ENCODE results near the gene NFKBIE. TPM values are rescaled to one million over a fixed set of nuclear protein-coding genes. Genes with fewer than 3 reads are reported as not detected.

The NFKBIE gene
- total and polyA plus RNA-seq, 2 of the 13 experiments (the other 11 are each of a cell fraction or from before 2014, with no cell fraction given), result 6.7 to 14.5 TPM

DNA sequence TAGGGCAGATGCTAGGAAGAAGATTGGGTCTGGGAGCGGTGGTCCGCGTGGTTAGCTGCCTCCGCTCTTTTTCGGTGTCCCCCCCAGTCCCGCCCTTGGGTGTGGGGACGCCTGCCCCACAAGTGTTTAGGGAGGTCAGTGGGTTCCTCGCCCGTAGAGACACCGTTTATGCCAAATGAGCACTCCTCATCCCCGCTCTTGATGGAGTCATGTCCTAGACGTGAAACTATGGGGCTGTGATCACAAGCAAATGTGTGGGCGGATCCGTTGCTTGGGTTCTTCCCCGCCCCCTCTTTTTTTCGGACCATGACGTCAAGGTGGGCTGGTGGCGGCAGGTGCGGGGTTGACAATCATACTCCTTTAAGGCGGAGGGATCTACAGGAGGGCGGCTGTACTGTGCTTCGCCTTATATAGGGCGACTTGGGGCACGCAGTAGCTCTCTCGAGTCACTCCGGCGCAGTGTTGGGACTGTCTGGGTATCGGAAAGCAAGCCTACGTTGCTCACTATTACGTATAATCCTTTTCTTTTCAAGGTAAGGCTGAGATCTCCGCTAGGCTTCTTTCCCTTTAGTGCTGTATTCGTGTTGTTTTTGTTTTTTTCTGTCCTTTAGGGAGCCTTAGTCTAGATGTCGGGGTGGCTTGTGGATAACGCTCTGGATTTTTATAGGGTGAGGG lies 18.6 kb downstream of the NFKBIE start, which contains the start of gene HSP90AB1 (continued):
- TF ChIP-seq SIN3A (IDR thresholded peaks at IDR 0.05; ENCODE audit: borderline replicate concordance, low read depth, low read length) (peak; percentile 95), SOX6 (IDR thresholded peaks at IDR 0.05) (no peak), SOX6 (CRISPR knock-in tag; IDR thresholded peaks at IDR 0.05) (no peak; the same call in 1 of the 2 replicates), SMC3 (IDR thresholded peaks at IDR 0.05; ENCODE audit: low read length) (no peak), TERF1 (CRISPR knock-in tag; IDR thresholded peaks at IDR 0.05) (no peak), ZFP1 (CRISPR knock-in tag; IDR thresholded peaks at IDR 0.05) (no peak; the same call in 1 of the 2 replicates), SP2 (CRISPR knock-in tag; IDR thresholded peaks at IDR 0.05) (peak; percentile 43; the same call in 1 of the 2 replicates), FOXK1 (CRISPR knock-in tag; IDR thresholded peaks at IDR 0.05; ENCODE audit: borderline replicate concordance, low read depth) (peak; percentile 68; the same call in 1 of the 2 replicates), POLR2A (IDR thresholded peaks at IDR 0.05; ENCODE audit: insufficient read depth in 1 of 2, low read depth in 2 of 2, low read length in 2 of 2) (peak in 1 of 2 experiments; percentile 100; a peak in 2 of 4 replicates), ZNF816 (CRISPR knock-in tag; IDR thresholded peaks at IDR 0.05; ENCODE audit: borderline replicate concordance) (no peak), AGO2 (optimal IDR thresholded peaks at IDR 0.05; ENCODE audit: low read depth, low read length) (no peak), ZNF543 (CRISPR knock-in tag; IDR thresholded peaks at IDR 0.05) (no peak), SP1 (IDR thresholded peaks at IDR 0.05) (no peak), SP1 (CRISPR knock-in tag; IDR thresholded peaks at IDR 0.05) (peak; percentile 92), SMYD3 (CRISPR knock-in tag; IDR thresholded peaks at IDR 0.05) (no peak; the same call in 1 of the 2 replicates)
- TF ChIP-seq, protein P1, sequence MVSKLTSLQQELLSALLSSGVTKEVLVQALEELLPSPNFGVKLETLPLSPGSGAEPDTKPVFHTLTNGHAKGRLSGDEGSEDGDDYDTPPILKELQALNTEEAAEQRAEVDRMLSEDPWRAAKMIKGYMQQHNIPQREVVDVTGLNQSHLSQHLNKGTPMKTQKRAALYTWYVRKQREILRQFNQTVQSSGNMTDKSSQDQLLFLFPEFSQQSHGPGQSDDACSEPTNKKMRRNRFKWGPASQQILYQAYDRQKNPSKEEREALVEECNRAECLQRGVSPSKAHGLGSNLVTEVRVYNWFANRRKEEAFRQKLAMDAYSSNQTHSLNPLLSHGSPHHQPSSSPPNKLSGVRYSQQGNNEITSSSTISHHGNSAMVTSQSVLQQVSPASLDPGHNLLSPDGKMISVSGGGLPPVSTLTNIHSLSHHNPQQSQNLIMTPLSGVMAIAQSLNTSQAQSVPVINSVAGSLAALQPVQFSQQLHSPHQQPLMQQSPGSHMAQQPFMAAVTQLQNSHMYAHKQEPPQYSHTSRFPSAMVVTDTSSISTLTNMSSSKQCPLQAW (CRISPR knock-in tag; IDR thresholded peaks at IDR 0.05), result peak; percentile 48; the same call in 1 of the 2 replicates
- TF ChIP-seq, protein P2, sequence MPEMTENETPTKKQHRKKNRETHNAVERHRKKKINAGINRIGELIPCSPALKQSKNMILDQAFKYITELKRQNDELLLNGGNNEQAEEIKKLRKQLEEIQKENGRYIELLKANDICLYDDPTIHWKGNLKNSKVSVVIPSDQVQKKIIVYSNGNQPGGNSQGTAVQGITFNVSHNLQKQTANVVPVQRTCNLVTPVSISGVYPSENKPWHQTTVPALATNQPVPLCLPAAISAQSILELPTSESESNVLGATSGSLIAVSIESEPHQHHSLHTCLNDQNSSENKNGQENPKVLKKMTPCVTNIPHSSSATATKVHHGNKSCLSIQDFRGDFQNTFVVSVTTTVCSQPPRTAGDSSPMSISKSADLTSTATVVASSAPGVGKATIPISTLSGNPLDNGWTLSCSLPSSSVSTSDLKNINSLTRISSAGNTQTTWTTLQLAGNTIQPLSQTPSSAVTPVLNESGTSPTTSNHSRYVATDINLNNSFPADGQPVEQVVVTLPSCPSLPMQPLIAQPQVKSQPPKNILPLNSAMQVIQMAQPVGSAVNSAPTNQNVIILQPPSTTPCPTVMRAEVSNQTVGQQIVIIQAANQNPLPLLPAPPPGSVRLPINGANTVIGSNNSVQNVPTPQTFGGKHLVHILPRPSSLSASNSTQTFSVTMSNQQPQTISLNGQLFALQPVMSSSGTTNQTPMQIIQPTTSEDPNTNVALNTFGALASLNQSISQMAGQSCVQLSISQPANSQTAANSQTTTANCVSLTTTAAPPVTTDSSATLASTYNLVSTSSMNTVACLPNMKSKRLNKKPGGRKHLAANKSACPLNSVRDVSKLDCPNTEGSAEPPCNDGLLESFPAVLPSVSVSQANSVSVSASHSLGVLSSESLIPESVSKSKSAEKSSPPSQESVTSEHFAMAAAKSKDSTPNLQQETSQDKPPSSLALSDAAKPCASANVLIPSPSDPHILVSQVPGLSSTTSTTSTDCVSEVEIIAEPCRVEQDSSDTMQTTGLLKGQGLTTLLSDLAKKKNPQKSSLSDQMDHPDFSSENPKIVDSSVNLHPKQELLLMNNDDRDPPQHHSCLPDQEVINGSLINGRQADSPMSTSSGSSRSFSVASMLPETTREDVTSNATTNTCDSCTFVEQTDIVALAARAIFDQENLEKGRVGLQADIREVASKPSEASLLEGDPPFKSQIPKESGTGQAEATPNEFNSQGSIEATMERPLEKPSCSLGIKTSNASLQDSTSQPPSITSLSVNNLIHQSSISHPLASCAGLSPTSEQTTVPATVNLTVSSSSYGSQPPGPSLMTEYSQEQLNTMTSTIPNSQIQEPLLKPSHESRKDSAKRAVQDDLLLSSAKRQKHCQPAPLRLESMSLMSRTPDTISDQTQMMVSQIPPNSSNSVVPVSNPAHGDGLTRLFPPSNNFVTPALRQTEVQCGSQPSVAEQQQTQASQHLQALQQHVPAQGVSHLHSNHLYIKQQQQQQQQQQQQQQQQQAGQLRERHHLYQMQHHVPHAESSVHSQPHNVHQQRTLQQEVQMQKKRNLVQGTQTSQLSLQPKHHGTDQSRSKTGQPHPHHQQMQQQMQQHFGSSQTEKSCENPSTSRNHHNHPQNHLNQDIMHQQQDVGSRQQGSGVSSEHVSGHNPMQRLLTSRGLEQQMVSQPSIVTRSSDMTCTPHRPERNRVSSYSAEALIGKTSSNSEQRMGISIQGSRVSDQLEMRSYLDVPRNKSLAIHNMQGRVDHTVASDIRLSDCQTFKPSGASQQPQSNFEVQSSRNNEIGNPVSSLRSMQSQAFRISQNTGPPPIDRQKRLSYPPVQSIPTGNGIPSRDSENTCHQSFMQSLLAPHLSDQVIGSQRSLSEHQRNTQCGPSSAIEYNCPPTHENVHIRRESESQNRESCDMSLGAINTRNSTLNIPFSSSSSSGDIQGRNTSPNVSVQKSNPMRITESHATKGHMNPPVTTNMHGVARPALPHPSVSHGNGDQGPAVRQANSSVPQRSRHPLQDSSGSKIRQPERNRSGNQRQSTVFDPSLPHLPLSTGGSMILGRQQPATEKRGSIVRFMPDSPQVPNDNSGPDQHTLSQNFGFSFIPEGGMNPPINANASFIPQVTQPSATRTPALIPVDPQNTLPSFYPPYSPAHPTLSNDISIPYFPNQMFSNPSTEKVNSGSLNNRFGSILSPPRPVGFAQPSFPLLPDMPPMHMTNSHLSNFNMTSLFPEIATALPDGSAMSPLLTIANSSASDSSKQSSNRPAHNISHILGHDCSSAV (CRISPR knock-in tag; IDR thresholded peaks at IDR 0.05; ENCODE audit: borderline replicate concordance), result no peak; the same call in 1 of the 2 replicates
- TF ChIP-seq, protein P3, sequence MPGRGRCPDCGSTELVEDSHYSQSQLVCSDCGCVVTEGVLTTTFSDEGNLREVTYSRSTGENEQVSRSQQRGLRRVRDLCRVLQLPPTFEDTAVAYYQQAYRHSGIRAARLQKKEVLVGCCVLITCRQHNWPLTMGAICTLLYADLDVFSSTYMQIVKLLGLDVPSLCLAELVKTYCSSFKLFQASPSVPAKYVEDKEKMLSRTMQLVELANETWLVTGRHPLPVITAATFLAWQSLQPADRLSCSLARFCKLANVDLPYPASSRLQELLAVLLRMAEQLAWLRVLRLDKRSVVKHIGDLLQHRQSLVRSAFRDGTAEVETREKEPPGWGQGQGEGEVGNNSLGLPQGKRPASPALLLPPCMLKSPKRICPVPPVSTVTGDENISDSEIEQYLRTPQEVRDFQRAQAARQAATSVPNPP (CRISPR knock-in tag; IDR thresholded peaks at IDR 0.05), result no peak

Measured in HepG2 (cell line).